ENCODE results near the gene ATF6B. TPM values are rescaled to one million over a fixed set of nuclear protein-coding genes. Genes with fewer than 3 reads are reported as not detected.
A peak's percentile ranks its signal among the peaks of the same experiment; 100 is the strongest.
"Not testable (repeated sequence)": the region's sequence is repeated elsewhere in the genome, so short reads cannot be mapped to it uniquely, and the experiment has no call there.

ATF6B gene
- total RNA-seq, 8 experiments from 2014 or later = 25.6 to 59.0 (median 45.1) TPM

GRCh38 chr6:32105433-32105832 lies 22.6 kb downstream of the ATF6B start:
- in situ Hi-C loops (cut with MboI; ENCODE audit: low pct_unique_long_range_greater_than_20kb in 2 of 9, low sequenced_read_pairs in 9 of 9, unreplicated experiment in 9 of 9) = no loop called here
- H3K4me1 ChIP-seq (replicated peaks in 1 of 2) = peaks cover 10 to 15% of the 10 kb centered on the region in 2 donors
- H3K27ac ChIP-seq = no peak overlapping the region
- ATAC-seq (replicated peaks in 6 of 8) = no peak
- no peak overlapping the region for H3K4me3 ChIP-seq
- WGBS, 10 experiments = 30 to 80% (median 70%) methylated on average over 1 to 4 of the region's 4 CpGs; no CpG with 5 or more reads in 2 of the 10 experiments

GRCh38 chr6:32102255-32102654 lies 25.8 kb downstream of the ATF6B start:
- no peak overlapping the region for H3K27ac ChIP-seq
- no peaks in the 10 kb centered on the region for H3K4me1 ChIP-seq (replicated peaks in 1 of 2)
- no peak for ATAC-seq (replicated peaks in 6 of 8)
- WGBS, 10 experiments = 42 to 100% (median 86%) methylated on average over 2 to 3 of the region's 3 CpGs
- in situ Hi-C loops (cut with MboI; ENCODE audit: low pct_unique_long_range_greater_than_20kb in 2 of 9, low sequenced_read_pairs in 9 of 9, unreplicated experiment in 9 of 9) = no loop called here
- H3K4me3 ChIP-seq = no peak overlapping the region

GRCh38 chr6:32100251-32100650 lies 27.8 kb downstream of the ATF6B start:
- H3K4me1 ChIP-seq (replicated peaks in 1 of 2); H3K4me3 ChIP-seq; in situ Hi-C loops (cut with MboI; ENCODE audit: low pct_unique_long_range_greater_than_20kb in 2 of 9, low sequenced_read_pairs in 9 of 9, unreplicated experiment in 9 of 9); ATAC-seq (replicated peaks in 6 of 8); H3K27ac ChIP-seq: not testable (repeated sequence)
- WGBS, 10 experiments = 73 to 100% (median 91%) methylated on average over 1 to 8 of the region's 8 CpGs; no CpG with 5 or more reads in 3 of the 10 experiments

- in situ Hi-C loops (cut with MboI; ENCODE audit: low pct_unique_long_range_greater_than_20kb in 2 of 9, low sequenced_read_pairs in 9 of 9, unreplicated experiment in 9 of 9) = no loop called here
- H3K4me3 ChIP-seq = no peak overlapping the region
- no peak overlapping the region for H3K27ac ChIP-seq
- ATAC-seq (replicated peaks in 6 of 8) = peak in 7 of 8 experiments; percentile 7 to 56 (median 32)
- H3K4me1 ChIP-seq (replicated peaks in 1 of 2) = no peaks in the 10 kb centered on the region
- 83 to 100% (median 90%) methylated on average over 2 of the region's 3 CpGs; no CpG with 5 or more reads in 7 of the 10 experiments for WGBS, 10 experiments
Measured at GRCh38 chr6:32097364-32097763, 30.7 kb downstream of the ATF6B start.

- peak overlapping the region in 1 of 5 donors; percentile 21 for H3K4me3 ChIP-seq
- H3K27ac ChIP-seq = no peak overlapping the region
Measured at GRCh38 chr6:32096394-32097258, 31.4 kb downstream of the ATF6B start.

DNA sequence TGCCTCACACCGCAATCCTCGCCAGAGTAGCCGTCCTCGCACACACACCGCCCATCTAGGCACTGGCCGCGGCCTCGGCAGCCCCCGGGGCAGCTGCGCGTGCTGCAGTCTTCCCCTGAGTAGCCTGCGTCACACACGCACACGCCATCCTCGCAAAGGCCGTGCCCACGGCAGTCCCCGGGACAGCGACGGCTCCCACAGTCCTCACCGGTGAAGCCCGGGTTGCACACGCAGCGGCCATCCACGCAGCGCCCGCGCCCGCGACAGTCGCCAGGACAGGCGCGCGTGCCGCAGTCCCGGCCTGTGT lies 32.0 kb downstream of the ATF6B start:
- WGBS, 10 experiments = 15 to 95% methylated on average over 10 to 21 of the region's 36 CpGs; no CpG with 5 or more reads in 8 of the 10 experiments
- Histone ChIP-seq H3K4me3 (peak overlapping the region in 1 of 5 donors; percentile 21), H3K27ac (no peak overlapping the region), H3K4me1 (replicated peaks in 1 of 2) (no peaks in the 10 kb centered on the region)
- in situ Hi-C loops (cut with MboI; ENCODE audit: low pct_unique_long_range_greater_than_20kb in 2 of 9, low sequenced_read_pairs in 9 of 9, unreplicated experiment in 9 of 9) = no loop called here
- peak in 1 of 8 experiments; percentile 29 for ATAC-seq (replicated peaks in 6 of 8)

More at GRCh38 chr6:32096394-32097258, 31.4 kb downstream of the ATF6B start:
- in situ Hi-C loops (cut with MboI; ENCODE audit: low pct_unique_long_range_greater_than_20kb in 2 of 9, low sequenced_read_pairs in 9 of 9, unreplicated experiment in 9 of 9) = no loop called here
- ATAC-seq (replicated peaks in 6 of 8) = peak in 5 of 8 experiments; percentile 24 to 47 (median 40)
- H3K4me1 ChIP-seq (replicated peaks in 1 of 2) = no peaks in the 10 kb centered on the region
- 40 to 100% (median 65%) methylated on average over 1 to 29 of the region's 90 CpGs; no CpG with 5 or more reads in 3 of the 10 experiments for WGBS, 10 experiments

GRCh38 chr6:32095338-32096086 lies 32.5 kb downstream of the ATF6B start:
- in situ Hi-C loops (cut with MboI; ENCODE audit: low pct_unique_long_range_greater_than_20kb in 2 of 9, low sequenced_read_pairs in 9 of 9, unreplicated experiment in 9 of 9) = no loop called here
- peak in 4 of 8 experiments; percentile 6 to 63 (median 22) for ATAC-seq (replicated peaks in 6 of 8)
- Histone ChIP-seq H3K4me3 (no peak overlapping the region), H3K27ac (no peak overlapping the region), H3K4me1 (replicated peaks in 1 of 2) (no peaks in the 10 kb centered on the region)
- WGBS, 10 experiments = 72 to 95% (median 90%) methylated on average over 4 to 16 of the region's 30 CpGs; no CpG with 5 or more reads in 6 of the 10 experiments

- no peak overlapping the region for H3K4me3 ChIP-seq
- H3K27ac ChIP-seq = no peak overlapping the region
- ATAC-seq (replicated peaks in 6 of 8) = peak in 3 of 8 experiments; percentile 7 to 55 (median 21)
- in situ Hi-C loops (cut with MboI; ENCODE audit: low pct_unique_long_range_greater_than_20kb in 2 of 9, low sequenced_read_pairs in 9 of 9, unreplicated experiment in 9 of 9) = no loop called here
- no peaks in the 10 kb centered on the region for H3K4me1 ChIP-seq (replicated peaks in 1 of 2)
- WGBS, 10 experiments = 9 to 81% (median 57%) methylated on average over 1 to 8 of the region's 8 CpGs
Measured at GRCh38 chr6:32092760-32093497, 35.1 kb downstream of the ATF6B start.

- WGBS, 10 experiments = 60 to 100% (median 71%) methylated on average over 1 to 5 of the region's 10 CpGs; no CpG with 5 or more reads in 5 of the 10 experiments
- Histone ChIP-seq H3K4me3 (no peak overlapping the region), H3K27ac (no peak overlapping the region), H3K4me1 (replicated peaks in 1 of 2) (no peaks in the 10 kb centered on the region)
- no peak for ATAC-seq (replicated peaks in 6 of 8)
- in situ Hi-C loops (cut with MboI; ENCODE audit: low pct_unique_long_range_greater_than_20kb in 2 of 9, low sequenced_read_pairs in 9 of 9, unreplicated experiment in 9 of 9) = no loop called here
Measured at GRCh38 chr6:32089082-32089828, 38.8 kb downstream of the ATF6B start.

GRCh38 chr6:32088487-32089049 lies 39.5 kb downstream of the ATF6B start:
- H3K4me1 ChIP-seq (replicated peaks in 1 of 2) = no peaks in the 10 kb centered on the region
- no peak for ATAC-seq (replicated peaks in 6 of 8)
- WGBS, 10 experiments = 60 to 100% (median 90%) methylated on average over 1 to 4 of the region's 14 CpGs; no CpG with 5 or more reads in 5 of the 10 experiments
- no peak overlapping the region for H3K27ac ChIP-seq
- H3K4me3 ChIP-seq = no peak overlapping the region
- in situ Hi-C loops (cut with MboI; ENCODE audit: low pct_unique_long_range_greater_than_20kb in 2 of 9, low sequenced_read_pairs in 9 of 9, unreplicated experiment in 9 of 9) = no loop called here

DNA sequence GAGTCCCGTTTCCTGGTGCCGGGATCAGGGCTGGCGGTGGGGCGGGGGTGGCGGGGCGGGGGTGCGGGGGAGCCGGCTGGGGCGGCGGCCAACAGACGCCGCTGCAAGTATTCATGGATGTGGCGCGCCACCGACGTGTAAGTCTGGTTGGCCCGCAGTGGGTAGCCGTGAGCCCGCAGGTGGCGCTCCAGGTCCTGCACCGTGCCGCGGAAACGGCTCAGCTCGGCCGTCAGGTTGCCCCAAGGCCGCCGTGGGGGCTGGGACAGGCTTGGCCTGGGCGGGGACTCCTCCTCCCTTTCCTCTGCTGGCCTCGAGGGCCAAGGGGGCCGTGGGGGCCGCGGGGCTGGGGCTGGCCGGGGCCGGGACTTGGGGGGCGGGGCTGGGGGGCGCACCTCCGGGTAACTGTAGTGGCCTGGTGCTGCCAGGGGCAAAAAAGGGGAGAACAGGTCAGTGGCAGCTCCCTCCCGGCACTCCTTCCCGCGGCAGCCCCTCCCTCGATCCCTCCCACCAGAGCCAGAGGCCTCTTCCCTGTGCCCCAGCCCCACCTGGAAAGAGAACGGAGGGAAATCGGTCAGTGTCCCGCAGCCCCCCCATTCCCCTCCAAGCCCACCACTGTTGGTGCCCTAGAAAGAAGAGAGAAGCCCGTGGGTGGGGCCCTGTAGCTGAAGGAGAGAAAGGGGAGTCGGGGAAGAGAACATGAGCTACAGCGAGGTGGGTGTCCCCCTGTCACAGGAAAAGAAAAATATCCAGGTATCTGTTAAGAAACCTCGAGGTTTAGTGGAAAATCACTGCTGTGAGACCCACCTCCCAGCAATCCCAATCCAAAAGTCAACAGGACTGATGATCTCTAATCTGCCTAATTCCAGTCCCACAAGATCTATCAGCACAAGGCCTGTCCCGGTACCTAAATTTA lies 40.2 kb downstream of the ATF6B start:
- ATAC-seq (replicated peaks in 6 of 8) = peak in 6 of 8 experiments; percentile 19 to 56 (median 46)
- no peaks in the 10 kb centered on the region for H3K4me1 ChIP-seq (replicated peaks in 1 of 2)
- in situ Hi-C loops (cut with MboI; ENCODE audit: low pct_unique_long_range_greater_than_20kb in 2 of 9, low sequenced_read_pairs in 9 of 9, unreplicated experiment in 9 of 9) = no loop called here
- 43 to 100% (median 70%) methylated on average over 1 to 5 of the region's 50 CpGs; no CpG with 5 or more reads in 5 of the 10 experiments for WGBS, 10 experiments
- H3K27ac ChIP-seq = no peak overlapping the region
- H3K4me3 ChIP-seq = no peak overlapping the region

All from motor neuron (in vitro differentiated cells).